HCEC 1CT (cell line): ENCODE data around the gene SHROOM3.

ENCODE experiments used
- DNase-seq: peaks from one replicate; pipeline ENCODE4 v3.0.0-alpha.2; 2017

Gene SHROOM3

GRCh38 chr4:76630741-76631140, 195.7 kb downstream of the SHROOM3 start:
- no peak for DNase-seq

GRCh38 chr4:76634220-76634619, 199.2 kb downstream of the SHROOM3 start:
- DNase-seq: peak; percentile 70

- DNase-seq: no peak
These were observed 202.8 kb downstream of the SHROOM3 start for GRCh38 chr4:76637712-76638361.

- no peak for DNase-seq
These were observed 204.3 kb downstream of the SHROOM3 start for GRCh38 chr4:76639288-76639687.

GRCh38 chr4:76640353-76640910, 205.4 kb downstream of the SHROOM3 start:
- DNase-seq: no peak

GRCh38 chr4:76641351-76641750, 206.3 kb downstream of the SHROOM3 start:
- DNase-seq: no peak

- DNase-seq: no peak
These were observed 206.7 kb downstream of the SHROOM3 start for GRCh38 chr4:76641758-76642157.

GRCh38 chr4:76644831-76645485, 209.9 kb downstream of the SHROOM3 start:
- DNase-seq: no peak

- DNase-seq: no peak
These were observed 214.1 kb downstream of the SHROOM3 start for GRCh38 chr4:76649086-76649485.

GRCh38 chr4:76651616-76652015, 216.6 kb downstream of the SHROOM3 start:
- DNase-seq: peak; percentile 20

- DNase-seq: no peak
These were observed 217.4 kb downstream of the SHROOM3 start for GRCh38 chr4:76652389-76652788.

- DNase-seq: no peak
These were observed 219.1 kb downstream of the SHROOM3 start for GRCh38 chr4:76654084-76654483.

- peak; percentile 11 for DNase-seq
These were observed 219.8 kb downstream of the SHROOM3 start for GRCh38 chr4:76654791-76655190.

- DNase-seq: no peak
These were observed 220.8 kb downstream of the SHROOM3 start for GRCh38 chr4:76655566-76656479.

GRCh38 chr4:76657443-76657842, 222.4 kb downstream of the SHROOM3 start:
- peak; percentile 7 for DNase-seq

GRCh38 chr4:76658231-76659102, 223.4 kb downstream of the SHROOM3 start:
- DNase-seq: peak; percentile 76

- peak; percentile 42 for DNase-seq
These were observed 224.1 kb downstream of the SHROOM3 start for GRCh38 chr4:76659103-76659490.

- DNase-seq: no peak
These were observed 228.8 kb downstream of the SHROOM3 start for GRCh38 chr4:76663824-76664223.

- DNase-seq: peak; percentile 11
These were observed 230.1 kb downstream of the SHROOM3 start for GRCh38 chr4:76665153-76665552.

GRCh38 chr4:76665721-76666120, 230.7 kb downstream of the SHROOM3 start:
- no peak for DNase-seq

- DNase-seq: no peak
These were observed 232.0 kb downstream of the SHROOM3 start for GRCh38 chr4:76666944-76667532.

GRCh38 chr4:76670631-76671030, 235.6 kb downstream of the SHROOM3 start:
- no peak for DNase-seq
